ENCODE measurements around the gene KAT14.

GRCh38 chr20:18166241-18166881 is 28.7 kb downstream of the KAT14 start:
- TF ChIP-seq CTCF (IDR thresholded peaks at IDR 0.05) (no peak), POLR2A (IDR thresholded peaks at IDR 0.05) (no peak), POLR2AphosphoS5 (IDR thresholded peaks at IDR 0.05; ENCODE audit: insufficient read depth in 1 of 2, low read depth in 1 of 2) (no peak)

Measured in vagina (tissue), 2 donors.